Retina (tissue), 1 donor: Measurements from ENCODE around the gene TAMM41.
A peak's percentile ranks its signal among the peaks of the same experiment; 100 is the strongest.
"Not testable (repeated sequence)": the region's sequence is repeated elsewhere in the genome, so short reads cannot be mapped to it uniquely, and the experiment has no call there.

ENCODE experiments used
- DNase-seq: peaks from one replicate; pipeline ENCODE4 v3.0.0-alpha.2; 2016

Gene TAMM41

DNA sequence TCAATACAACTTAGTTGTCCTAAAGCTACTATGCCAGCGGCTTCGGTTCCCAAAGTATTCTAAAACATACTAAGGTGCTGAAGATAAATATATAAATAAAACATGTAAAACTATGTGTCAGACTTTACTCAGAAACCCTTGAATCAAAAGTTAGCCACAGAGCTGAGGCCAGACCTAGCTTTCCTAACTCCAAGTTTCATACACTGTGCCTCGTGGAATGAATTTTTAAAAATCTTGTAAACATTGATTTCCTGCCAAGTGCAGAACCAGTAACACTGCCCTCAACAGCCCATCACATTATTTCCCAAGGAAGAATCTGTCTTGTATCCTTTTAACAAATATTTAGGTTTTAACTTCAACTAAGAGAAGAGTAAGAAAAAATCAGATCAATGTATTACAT lies 36.4 kb downstream of the TAMM41 start:
- no peak for DNase-seq

DNA sequence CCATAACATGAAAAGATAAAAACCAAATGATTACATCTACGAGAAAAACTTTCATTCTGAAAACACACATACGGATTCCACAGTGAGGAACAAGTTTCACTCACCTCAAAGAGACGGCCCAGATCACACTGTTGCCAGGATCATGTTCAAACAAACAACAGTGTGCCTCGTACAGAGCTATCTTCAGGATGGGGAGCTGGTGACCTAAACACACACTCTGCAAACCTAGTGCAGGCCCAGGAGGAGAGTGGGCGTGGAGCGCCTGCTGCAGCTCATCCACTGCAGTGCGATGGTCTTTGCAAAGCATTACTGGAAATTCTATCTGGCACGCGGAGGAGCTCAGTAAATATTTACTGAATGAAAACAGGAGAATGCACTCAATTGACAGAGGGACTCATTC lies 38.5 kb downstream of the TAMM41 start:
- DNase-seq, result no peak

DNA sequence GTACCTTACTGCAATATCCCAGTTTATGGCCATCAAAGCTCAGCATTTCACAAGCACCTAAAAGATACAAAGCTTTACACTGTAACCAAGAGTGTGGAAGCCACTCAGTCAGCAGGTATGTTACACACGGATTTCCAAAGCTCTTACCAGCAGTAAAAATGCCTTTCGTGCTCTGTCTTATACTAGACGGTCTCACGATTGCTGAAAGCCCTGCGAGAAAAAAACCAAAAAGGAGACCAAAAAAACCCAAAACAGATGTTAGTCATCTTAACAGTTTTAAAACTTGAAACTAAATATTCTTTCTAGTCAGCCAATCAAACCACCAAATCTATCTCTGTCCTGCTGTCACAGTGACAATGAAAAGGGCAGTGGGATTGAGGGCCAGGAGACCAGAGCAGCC lies 39.0 kb downstream of the TAMM41 start:
- DNase-seq, result no peak

DNA sequence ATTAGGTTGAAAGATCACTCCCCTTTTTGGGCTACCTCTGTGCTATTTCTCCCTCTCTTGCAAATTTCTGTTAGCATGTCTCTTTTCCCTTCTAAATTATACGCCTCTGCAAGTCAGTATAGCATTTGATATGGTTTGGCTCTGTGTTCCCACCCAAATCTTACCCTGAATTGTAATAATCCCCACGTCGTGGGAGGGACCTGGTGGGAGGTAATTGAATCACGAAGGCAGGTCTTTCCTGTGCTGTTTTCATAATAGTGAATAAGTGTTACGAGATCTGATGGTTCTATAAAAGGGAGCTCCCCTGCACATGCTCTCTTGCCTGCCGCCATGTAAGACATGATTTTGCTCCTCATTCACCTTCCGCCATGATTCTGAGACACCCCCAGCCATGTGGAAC lies 41.0 kb downstream of the TAMM41 start:
- DNase-seq, result no peak

DNA sequence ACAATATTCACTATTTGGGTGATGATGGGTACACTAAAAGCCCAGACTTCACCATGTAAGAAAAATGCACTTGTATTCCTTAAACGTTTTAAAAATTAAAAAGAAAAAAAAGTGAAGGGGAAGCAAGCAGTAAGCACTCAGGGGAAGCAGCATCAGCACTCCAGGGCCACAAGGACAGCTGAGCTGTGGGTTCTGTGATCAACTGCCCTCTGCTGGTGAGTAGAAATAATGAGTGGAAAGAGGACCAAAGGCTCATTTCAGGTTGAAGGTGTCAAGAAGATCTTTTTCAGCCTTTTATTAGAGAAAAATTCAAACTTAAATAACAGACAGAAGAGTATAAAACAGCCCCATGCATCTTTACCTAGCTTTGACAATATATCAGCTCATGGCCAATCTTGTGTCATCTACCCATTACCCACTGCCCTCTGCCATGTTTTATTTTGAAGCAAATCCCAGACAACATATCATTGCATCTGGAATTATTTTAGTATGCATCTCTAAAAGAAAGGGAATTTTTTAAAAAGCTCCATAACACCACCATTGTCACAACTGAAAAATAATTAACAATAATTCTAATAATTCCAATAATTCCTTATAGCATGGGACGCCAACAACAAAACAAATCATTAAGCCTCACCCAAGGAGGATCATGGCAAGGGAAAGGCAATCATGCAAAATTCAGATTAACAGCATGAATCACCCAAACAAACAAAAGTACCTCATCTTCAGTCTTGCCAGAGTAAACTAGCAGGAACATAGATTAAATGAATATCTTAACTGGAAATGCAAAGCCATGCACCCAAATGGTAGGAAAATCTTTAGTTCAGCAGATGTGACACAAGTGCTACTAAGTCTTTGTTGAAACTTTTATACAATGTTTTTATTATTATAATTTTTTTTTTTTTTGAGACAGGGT lies 42.5 kb downstream of the TAMM41 start:
- no peak for DNase-seq

DNA sequence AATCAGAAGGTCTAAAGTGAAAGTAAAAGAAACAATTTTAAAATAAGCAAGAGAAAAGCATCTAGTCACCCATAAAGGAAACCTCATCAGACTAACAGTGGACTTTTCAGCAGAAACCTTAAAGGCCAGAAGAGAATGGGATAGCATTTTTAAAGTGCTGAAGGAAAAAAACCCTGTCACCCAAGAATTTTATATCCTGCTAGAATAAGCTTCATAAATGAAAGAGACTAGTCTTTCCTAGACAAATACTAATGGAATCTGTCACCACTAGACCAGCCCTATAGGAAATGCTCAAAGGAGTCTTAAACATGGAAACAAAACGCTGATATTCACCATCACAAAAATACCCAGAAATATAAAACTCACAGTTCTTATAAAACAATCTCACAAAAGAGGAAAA lies 46.9 kb downstream of the TAMM41 start:
- no peak for DNase-seq

DNA sequence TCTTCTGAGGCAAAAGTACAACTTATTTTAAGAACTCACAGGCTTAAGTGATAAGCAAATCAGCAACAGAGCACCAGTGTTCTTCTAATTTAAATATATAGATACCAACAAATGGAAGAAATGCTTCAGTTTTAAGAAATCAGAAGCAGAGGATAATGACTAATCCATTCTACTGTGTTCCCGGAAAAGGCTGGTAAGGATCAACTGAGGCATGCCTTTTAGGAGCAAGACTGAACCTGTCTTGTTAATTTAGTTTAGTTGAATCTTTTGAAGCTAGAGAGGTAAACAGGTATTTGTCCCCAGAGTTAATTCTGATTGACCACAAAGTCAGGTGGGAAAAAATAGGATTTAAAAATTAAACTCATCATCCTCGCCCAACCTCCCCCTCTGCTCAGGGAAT lies 51.8 kb downstream of the TAMM41 start:
- DNase-seq, result no peak

DNA sequence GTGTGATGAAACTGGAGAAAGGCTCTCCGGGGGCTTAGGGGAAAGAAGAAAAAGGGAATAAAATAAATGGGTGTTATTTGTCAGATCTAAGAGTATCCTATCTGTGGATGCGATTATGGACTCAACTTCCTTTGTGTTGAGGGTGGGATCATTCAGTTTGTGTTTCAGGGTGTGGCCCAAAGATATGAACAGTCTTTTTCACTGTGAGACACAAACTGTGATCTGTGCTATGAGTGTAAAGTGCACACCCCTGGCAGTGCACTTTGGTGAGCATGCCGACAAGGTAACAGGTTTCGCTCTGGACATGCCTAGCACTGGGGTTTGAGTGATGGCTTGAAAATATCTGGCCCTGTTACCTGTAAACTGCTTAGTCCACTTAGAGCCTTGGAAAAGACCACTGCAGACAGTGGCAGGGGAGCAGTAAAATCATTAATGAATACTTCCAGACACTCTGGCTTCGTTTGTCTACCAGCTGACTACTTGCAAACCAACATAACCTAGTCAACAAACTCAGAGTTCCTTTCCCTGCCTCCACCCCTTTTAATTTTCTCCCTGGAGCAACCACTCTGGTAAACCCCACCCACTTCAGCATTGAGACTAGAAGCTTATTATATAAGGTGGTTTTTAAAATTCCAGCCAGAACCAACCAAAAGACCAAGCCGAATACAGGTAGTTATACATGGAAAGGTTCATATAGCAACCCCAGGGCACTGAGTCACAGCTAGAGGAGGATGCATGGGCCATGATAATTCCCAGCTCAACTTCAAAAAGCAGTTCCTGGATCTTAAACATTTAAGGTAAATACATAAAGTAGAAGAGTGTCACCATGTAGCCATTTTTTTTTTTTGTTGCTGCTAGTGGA lies 55.1 kb downstream of the TAMM41 start:
- DNase-seq, result no peak

DNA sequence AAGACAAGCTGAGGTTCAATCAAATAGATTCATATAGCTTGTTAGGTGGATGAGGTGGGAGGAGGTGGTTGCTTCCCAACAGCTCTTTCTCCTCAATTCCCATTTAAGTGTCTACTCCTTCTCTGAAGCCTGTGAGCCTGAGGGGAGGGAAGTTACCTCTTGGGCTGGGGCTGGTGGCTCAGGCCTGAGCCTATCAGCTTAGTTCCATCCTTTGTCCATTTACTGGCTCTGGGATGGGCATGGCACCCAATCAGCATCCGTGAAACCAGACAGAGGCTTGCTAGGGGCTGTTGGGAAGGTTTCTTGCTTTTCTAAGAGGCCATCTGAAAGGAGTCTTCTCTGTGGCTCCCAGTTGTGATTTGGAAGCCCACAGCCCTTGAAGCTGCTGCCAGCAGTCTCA lies 57.3 kb downstream of the TAMM41 start:
- DNase-seq, result no peak

DNA sequence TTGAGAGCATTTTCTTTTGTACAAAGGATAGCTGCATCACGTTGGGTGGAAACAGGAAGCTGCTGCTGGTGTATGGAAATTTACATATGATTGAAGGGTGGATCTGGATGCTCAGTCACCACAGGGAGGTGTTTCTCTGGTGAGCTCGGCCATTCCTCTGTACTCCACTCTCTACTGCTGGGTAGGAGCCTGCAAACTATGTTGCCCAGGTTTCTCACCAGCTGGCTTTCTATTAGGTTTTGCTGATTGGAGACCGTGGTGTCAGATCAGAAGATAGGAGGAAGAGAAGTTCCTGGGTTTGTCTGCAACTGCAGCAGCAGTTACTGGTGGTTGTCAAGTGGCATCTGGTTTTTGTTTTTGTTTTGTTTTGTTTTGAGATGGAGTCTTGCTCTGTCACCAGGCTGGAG lies 61.7 kb downstream of the TAMM41 start:
- DNase-seq, result no peak

DNA sequence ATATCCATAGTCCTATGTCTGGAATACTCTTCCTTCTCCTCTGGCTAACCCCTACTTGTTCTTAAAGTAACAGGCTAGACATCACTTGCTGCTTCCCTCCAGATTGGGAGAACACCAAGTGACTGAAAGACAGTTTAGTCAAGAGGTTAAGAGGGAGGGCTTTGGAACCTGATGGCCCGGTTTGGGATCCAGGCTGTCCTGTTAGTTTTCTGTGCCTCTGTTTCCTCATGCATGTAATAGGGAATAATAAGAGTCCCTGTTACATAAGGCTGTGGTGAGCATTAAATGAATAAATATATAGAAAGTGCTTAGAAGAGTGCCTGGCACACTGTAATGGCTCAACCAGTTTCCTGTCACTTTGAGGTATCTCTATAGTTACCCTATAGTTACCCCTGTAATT lies 66.3 kb downstream of the TAMM41 start:
- no peak for DNase-seq

DNA sequence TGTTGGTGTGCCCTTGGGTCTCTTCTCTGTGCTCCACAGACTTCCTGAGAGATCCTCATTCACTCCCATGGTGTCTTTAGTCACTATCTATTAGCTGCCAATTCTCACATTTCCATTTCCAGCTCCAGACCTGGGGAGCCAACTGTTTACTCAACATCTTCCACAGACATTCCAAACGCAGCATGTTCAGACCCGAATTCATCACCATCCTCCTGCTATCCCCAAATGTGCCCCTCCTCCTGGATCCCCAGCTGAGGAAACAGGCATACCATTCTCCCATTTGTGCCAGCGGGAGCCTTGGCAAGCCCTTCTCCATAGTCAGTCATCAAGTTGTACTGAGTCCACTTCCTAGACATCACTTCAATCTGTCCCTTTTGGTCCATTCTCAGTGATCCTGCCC lies 67.1 kb downstream of the TAMM41 start:
- DNase-seq, result no peak

DNA sequence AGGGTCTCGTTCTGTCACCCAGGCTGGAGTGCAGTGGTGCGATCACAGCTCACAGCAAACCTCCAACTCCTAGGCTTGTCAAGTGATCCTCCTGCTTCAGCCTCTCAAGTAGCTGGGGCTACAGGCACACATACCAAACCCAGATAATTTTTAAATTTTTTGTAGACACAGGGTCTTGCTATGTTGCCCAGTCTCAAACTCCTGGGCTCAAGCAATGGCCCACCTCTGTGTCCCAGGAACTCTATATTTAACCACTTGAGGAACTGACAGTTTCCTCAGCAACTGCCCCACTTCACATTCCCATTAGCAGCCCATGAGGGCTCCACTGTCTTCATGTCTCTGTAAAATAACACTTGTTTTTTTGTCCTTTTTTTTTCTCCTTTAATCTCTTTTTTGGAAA lies 68.4 kb downstream of the TAMM41 start:
- DNase-seq, result no peak

DNA sequence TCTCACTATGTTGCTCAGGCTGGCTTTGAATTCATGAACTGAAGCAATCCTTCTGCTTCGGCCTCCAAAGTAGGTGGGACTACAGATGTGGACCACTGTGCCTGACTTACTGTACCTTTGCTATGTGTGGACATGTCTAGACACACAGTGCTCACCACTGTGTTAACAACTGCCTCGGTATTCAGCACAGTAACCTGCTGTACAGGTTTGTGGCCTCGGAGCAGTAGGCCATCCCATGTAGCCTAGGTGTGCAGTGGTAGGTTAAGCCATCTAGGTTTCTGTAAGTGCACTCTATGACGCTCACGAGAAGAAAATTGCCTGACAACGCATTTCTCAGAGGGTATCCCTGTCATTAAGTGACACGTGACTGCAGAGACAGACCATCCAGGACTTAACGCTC lies 70.3 kb downstream of the TAMM41 start:
- no peak for DNase-seq

DNA sequence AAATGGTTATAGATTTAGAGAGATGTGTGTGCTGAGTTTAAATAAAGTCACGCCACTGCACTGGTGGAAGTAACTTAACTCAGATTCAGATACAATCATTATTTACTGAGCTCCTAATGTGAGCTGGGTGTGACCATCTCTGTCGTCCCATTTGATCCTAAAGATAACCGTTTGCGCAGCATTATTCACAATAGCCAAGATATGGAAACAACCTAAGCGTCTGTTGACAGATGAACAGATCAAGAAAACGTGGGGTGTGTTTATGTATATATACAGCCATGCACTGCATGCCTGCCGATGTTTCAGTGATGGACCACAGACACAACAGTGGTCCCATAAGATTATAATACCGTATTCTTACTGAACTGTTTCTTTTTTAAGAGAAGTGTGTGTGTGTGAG lies 71.2 kb downstream of the TAMM41 start:
- DNase-seq, result no peak

DNA sequence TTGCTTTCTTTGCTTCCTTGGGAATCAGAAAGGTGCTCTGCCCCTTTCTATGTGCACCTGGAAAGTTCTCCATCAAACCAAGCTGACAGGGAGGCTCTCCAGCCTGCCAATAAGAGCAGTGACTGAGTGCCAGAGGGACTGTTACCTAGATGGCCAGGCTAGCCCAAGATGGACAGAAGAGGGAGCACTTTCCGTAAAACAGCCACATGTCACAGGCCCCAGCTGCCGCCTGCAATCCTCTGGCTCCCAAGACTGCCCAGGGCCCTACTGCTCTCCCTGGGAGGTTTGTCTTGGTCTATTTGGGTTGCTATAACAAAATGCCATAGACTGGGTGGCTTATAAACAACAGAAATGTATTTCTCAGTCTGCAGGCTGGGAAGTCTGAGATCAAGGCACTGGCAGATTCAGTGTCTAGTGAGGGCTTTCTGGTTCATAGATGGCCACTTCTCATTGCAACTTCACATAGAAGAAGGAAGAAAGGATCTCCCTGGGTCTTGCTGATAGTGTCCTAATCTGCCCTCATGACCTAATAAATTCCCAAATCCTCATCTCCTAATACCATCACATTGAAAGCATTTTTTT lies 72.3 kb downstream of the TAMM41 start:
- DNase-seq, result peak; percentile 68

DNA sequence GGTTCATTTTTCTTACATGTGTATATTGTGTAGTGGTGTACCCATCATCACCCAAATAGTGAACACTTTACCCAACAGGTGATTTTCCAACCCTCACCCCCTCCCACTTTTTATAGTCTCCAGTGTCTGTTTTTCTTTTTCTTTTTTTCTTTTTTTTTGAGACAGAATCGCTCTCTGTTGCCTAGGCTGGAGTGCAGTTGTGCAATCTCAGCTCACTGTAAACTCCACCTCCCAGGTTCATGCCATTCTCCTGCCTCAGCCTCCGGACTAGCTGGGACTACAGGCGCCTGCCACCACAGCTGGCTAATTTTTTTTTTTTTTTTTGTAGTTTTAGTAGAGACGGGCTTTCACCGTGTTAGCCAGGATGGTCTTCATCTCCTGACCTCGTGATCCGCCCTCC lies 74.8 kb downstream of the TAMM41 start:
- not testable (repeated sequence) for DNase-seq

DNA sequence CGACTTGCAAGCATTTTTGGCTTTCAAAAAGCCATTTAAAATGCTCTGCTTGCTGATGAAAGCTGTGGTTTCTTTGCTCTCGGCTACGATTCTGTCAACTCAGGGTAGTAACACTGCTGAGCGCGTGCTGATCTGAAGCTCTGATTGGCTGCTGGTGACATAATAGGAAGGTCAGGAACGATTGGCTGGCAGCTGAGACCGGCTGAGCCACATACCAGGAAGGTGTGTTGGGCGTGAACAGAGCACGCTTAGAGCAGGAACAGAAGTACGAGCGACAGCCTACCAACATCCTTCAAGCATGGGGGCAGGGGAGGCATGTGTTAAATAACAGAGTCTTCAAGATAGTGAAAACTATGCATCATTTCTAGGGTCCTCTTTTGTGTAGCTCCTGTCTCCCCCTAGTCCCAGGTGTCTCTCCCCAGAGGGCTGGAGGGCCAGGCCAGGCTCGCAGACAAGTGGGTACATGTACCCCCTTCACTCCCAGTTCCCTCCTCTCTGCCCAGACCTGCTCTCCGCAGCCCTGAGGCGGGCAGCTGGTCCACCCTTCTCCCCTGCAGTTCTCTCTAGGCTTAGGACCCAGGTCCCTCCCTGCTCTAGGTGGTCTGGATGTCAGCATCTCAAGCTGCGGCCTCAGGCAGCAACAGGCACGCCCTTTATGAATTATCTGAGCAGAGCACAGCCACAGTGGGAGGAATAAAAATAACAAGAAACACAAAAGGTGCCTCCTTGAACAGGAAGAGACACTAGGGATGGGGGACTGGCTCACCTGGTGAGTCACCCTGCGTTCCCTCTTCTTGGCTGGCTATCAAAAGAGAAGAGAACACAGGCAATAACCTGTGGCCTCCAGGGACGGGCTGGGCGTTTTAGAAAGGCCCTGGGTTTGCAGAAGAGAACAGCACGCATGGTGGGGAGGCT lies 76.0 kb downstream of the TAMM41 start:
- peak; percentile 83 for DNase-seq

DNA sequence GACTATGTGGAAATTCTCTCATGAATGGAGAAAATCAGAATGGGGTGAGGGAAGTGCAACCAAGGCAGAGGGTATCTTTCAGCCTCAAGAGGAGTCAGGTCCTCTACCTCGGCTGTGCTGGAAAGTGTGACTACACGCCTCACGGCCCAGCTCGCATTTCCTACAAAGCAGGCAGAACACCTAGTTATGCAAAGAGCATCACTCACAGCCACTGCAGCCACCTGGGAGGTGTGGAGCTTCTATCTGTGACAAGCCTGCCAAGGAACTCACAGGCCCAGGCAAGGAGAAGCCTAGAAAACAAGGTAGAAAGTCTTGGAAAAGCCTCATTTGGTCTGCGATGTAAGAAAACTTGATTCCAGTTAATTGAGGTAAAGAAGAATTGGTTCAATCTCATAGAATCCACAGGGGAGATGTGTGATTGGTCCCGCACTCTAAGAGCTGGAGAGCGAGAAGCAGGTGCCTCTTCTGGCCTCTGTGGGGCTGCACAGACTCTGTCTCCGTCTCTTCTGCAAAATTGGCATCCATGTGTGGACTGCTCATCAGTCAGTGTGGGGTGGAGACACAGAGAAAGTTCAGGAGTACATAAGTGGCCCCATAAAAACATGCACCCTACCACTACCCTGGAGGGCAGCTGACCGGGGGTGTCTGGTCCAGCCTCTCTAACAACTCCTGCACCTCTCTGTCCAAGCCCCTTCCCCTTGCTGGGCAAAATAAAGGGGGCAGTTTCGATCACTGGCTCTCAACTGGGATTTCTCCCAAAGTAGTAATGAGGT lies 76.8 kb downstream of the TAMM41 start:
- no peak for DNase-seq

DNA sequence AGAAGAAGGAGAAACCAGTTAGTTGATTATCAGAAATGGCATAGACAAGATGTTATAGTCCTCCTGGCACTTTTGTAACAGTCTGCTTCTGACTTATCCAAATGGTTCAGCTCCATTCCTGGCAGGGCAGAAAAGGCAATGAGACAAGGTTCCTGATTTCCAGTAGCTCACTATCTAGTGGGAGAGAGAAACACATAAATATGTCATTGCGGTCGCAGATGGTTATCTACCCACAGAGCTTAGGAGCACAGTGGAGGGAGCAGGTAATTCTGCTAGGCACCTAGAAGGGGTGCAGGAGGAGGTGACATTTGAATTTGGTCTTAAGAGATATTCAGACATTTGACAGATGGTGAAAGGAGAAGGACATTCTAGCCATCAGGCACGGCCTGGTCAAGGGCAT lies 78.1 kb downstream of the TAMM41 start:
- DNase-seq, result no peak

DNA sequence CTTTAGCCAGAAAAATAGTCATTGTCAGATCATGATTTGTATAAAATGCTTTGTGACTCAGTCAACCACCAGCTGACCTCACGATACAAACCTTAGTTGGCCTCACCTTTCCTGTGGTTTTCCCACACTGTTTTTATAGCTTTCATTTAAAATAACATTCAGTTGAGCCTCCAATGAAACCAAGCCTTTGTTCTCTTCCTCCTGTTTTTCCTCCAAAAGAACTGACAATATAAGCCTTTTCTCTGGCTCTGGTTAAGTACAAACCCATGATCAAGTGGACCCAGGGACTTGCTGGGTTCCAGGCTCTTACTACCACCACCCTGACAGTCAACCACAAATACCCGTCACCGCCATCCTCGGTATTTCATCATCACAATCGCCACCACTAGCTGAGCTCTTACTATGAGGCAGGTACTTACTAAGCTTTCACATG lies 81.7 kb downstream of the TAMM41 start:
- no peak for DNase-seq

DNA sequence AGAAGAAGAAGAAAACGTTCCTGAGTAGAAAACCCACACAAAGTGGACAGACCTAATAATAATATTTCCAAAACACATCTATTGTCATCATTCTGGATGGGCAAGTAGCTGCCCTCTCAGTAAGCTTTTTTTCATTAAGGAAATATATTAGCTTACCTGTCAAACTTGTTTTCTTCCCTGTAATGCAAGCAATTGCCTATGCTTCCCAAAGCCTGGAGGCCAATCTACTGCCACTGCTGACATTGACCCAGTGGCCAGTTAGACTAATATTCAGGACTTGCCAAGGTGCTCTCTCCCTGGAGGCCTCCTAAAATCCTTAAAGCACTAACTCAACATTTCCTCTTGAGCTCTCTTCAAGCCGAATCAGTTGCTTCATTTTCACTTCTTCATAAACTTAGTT lies 86.7 kb downstream of the TAMM41 start:
- no peak for DNase-seq
